Stimulated activated naive CD8-positive, alpha-beta T cell treated with anti-CD3 and anti-CD28 coated beads, Interleukin-15, Interleukin-2, amounts not matched to agents 100 U/mL and 50 U/mL, for 24 hours (primary cell): ENCODE results near the gene SKAP2.
A peak's percentile ranks its signal among the peaks of the same experiment; 100 is the strongest.

Source experiments
- ATAC-seq: fragments of 150-1000 bp; cut with Tn5 transposase; one replicate; pipeline ENCODE4 v1.10.0; 2021
- DNase-seq: peaks from one replicate; pipeline ENCODE4 v3.0.0; 2021

Gene SKAP2

GRCh38 chr7:26864309-26865093 is at the start of gene SKAP2:
Gene SKAP2, minus strand, starts transcription at chr7:26864590. Its CDS starts 161 bp downstream, at chr7:26864429.
- DNase-seq (peak; percentile 93), ATAC-seq (peak; percentile 94)

GRCh38 chr7:26912933-26913536 is 48.6 kb upstream of the SKAP2 start:
- ATAC-seq: no peak

GRCh38 chr7:26912338-26912737 is 47.9 kb upstream of the SKAP2 start:
- DNase-seq (no peak), ATAC-seq (no peak)

More at GRCh38 chr7:26912933-26913536, 48.6 kb upstream of the SKAP2 start:
- DNase-seq: no peak

GRCh38 chr7:26910221-26910620 is 45.8 kb upstream of the SKAP2 start:
- DNase-seq (no peak), ATAC-seq (no peak)

- DNase-seq: no peak
- no peak for ATAC-seq
Measured at GRCh38 chr7:26900251-26900650, 35.9 kb upstream of the SKAP2 start.

GRCh38 chr7:26899519-26899918 is 35.1 kb upstream of the SKAP2 start:
- ATAC-seq (no peak), DNase-seq (no peak)

- no peak for DNase-seq
- ATAC-seq: no peak
Measured at GRCh38 chr7:26898891-26899290, 34.5 kb upstream of the SKAP2 start.

- ATAC-seq: no peak
- no peak for DNase-seq
Measured at GRCh38 chr7:26897928-26898327, 33.5 kb upstream of the SKAP2 start.

- DNase-seq (no peak), ATAC-seq (no peak)
Measured at GRCh38 chr7:26891400-26892350, 27.3 kb upstream of the SKAP2 start.

GRCh38 chr7:26880852-26881251 is 16.5 kb upstream of the SKAP2 start:
- DNase-seq (no peak), ATAC-seq (no peak)

- no peak for DNase-seq
- no peak for ATAC-seq
Measured at GRCh38 chr7:26879671-26880070, 15.3 kb upstream of the SKAP2 start.

- ATAC-seq: no peak
- DNase-seq: no peak
Measured at GRCh38 chr7:26868841-26869495, 4.6 kb upstream of the SKAP2 start.

GRCh38 chr7:26865094-26865388 is 651 bp upstream of the SKAP2 start:
- DNase-seq (no peak), ATAC-seq (peak; percentile 15)

GRCh38 chr7:26863518-26864308 is 677 bp downstream of the SKAP2 start:
- ATAC-seq (peak; percentile 13), DNase-seq (no peak)

GRCh38 chr7:26862834-26863233 is 1.6 kb downstream of the SKAP2 start:
- no peak for ATAC-seq
- DNase-seq: no peak

- ATAC-seq: no peak
- DNase-seq: no peak
Measured at GRCh38 chr7:26861050-26861449, 3.3 kb downstream of the SKAP2 start.

GRCh38 chr7:26860361-26860760 is 4.0 kb downstream of the SKAP2 start:
- no peak for DNase-seq
- no peak for ATAC-seq

GRCh38 chr7:26859720-26860119 is 4.7 kb downstream of the SKAP2 start:
- ATAC-seq: no peak
- DNase-seq: no peak

GRCh38 chr7:26858735-26859134 is 5.7 kb downstream of the SKAP2 start:
- ATAC-seq: no peak
- DNase-seq: no peak

GRCh38 chr7:26858241-26858715 is 6.1 kb downstream of the SKAP2 start:
- DNase-seq: no peak
- ATAC-seq: no peak

GRCh38 chr7:26857506-26858240 is 6.7 kb downstream of the SKAP2 start:
- no peak for DNase-seq

More at GRCh38 chr7:26857506-26858240, 6.7 kb downstream of the SKAP2 start:
- ATAC-seq: no peak
